GM06990 (cell line): ENCODE results near the gene CFHR3.
"Not testable (repeated sequence)": the region's sequence is repeated elsewhere in the genome, so short reads cannot be mapped to it uniquely, and the experiment has no call there.

ENCODE experiments used
- DNase-seq: peaks from one replicate; pipeline ENCODE4 v3.0.0-alpha.2; 2011; ENCODE audit not compliant: insufficient read length; ENCODE audit errors: extremely low read depth
- H3K27me3 ChIP-seq: replicated peaks from 2 replicates; pipeline ENCODE4 v1.6.0; 2011; ENCODE audit warnings: low read length; ENCODE audit not compliant: control insufficient read depth, insufficient read depth
- H3K36me3 ChIP-seq: 2 replicates; pipeline ENCODE4 v1.5.1; 2011; ENCODE audit warnings: low read length; ENCODE audit not compliant: control insufficient read depth, insufficient read depth
- H3K4me3 ChIP-seq: replicated peaks from 2 replicates; pipeline ENCODE4 v1.5.1; 2011; ENCODE audit warnings: low read depth, mild to moderate bottlenecking, control low read depth, low read length
- TF ChIP-seq, protein P1 (sequence below): IDR thresholded peaks from 2 replicates; pipeline ENCODE4 v1.5.1; 2011; ENCODE audit warnings: low read length, control low read depth, mild to moderate bottlenecking, inconsistent platforms; ENCODE audit not compliant: insufficient read depth, poor library complexity, severe bottlenecking

Gene CFHR3

DNA sequence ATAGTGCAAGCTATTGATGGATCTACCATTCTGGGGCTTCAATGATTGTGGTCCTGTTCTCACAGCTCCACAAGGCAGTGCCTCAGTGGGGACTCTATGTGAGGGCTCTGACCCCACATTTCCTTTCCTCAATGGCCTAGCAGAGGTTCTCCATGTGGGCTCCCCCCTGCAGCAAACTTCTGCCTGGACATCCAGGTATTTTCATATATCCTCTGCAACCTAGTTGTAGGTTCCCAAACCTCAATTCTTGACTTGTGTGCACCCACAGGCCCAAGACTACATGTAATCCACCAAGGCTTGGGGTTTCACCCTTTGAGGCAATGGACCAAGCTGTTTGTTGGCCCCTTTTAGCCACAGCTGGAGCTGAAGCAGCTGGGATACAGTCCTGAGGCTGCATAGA lies 35.9 kb upstream of the CFHR3 start:
- Histone ChIP-seq H3K27me3 (no peaks in the 10 kb centered on the region), H3K36me3 (no peaks in the 10 kb centered on the region), H3K4me3 (no peak overlapping the region)
- DNase-seq: no peak
- TF ChIP-seq, protein P1, sequence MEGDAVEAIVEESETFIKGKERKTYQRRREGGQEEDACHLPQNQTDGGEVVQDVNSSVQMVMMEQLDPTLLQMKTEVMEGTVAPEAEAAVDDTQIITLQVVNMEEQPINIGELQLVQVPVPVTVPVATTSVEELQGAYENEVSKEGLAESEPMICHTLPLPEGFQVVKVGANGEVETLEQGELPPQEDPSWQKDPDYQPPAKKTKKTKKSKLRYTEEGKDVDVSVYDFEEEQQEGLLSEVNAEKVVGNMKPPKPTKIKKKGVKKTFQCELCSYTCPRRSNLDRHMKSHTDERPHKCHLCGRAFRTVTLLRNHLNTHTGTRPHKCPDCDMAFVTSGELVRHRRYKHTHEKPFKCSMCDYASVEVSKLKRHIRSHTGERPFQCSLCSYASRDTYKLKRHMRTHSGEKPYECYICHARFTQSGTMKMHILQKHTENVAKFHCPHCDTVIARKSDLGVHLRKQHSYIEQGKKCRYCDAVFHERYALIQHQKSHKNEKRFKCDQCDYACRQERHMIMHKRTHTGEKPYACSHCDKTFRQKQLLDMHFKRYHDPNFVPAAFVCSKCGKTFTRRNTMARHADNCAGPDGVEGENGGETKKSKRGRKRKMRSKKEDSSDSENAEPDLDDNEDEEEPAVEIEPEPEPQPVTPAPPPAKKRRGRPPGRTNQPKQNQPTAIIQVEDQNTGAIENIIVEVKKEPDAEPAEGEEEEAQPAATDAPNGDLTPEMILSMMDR: no peak

DNA sequence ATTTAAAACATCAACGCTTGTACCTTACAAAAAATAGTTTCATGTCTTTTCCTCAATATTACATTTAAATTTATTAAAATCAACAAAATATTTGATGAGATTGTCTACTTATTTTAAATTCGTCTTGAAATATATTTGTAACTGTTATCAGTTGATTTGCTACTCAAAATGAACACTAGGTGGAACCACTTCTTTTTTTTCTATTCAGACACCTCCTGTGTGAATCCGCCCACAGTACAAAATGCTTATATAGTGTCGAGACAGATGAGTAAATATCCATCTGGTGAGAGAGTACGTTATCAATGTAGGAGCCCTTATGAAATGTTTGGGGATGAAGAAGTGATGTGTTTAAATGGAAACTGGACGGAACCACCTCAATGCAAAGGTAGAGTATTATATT lies 31.4 kb upstream of the CFHR3 start:
- not testable (repeated sequence) for DNase-seq, H3K27me3 ChIP-seq, H3K4me3 ChIP-seq, H3K36me3 ChIP-seq
- TF ChIP-seq, protein P1: peak; percentile 25

DNA sequence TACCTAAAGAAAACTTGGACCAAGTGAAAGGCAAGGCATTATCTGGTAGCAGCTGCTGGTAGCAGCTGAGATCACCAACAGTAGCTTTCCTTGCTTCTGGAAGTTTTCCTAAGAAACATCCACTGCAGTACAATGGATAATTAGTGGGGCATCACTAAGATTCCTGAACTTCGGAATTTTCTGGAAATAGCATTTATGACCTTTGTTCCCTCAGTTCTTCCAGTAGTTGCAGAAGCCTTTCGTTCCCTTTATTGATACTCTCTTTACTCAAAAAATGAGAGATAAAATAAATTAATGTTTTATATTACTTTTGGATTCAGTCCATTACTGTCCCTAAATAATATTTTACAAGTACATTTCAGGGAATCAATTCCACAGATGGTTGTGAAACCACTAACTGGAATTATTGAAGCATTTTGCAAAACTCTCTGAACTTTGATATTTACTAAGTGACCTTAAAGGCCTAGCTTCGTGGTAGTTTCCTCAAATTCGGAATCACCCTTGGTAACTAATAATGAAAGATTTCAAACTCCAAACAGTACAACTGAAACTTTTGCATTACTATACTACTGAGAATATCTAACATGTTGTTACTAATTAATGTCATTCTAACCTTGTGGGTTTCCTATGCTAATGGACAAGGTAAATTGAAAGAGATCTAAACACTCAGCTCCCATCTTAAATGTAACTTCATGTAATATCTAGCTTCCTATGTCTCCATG lies 9.5 kb upstream of the CFHR3 start:
- not testable (repeated sequence) for DNase-seq, H3K27me3 ChIP-seq, H3K36me3 ChIP-seq, H3K4me3 ChIP-seq

DNA sequence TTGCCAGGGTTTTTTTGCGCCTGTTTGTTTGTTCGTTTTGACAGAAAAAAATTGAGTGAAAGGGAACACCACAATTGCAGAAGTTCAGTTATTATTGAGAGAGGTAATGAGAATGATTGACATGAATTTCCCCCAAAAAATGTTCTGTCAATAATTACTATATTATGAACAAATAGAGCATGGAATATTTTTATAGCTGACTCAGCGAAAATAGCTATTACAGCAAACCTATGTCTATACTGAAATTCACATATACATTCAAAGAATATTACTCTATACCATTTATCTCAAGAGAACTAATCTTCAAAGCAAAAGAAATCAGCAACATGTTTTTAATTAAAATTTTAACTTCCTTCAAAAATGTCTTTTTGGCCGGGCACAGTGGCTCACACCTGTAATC lies 4.8 kb upstream of the CFHR3 start:
- H3K27me3 ChIP-seq, H3K4me3 ChIP-seq: not testable (repeated sequence)

DNA sequence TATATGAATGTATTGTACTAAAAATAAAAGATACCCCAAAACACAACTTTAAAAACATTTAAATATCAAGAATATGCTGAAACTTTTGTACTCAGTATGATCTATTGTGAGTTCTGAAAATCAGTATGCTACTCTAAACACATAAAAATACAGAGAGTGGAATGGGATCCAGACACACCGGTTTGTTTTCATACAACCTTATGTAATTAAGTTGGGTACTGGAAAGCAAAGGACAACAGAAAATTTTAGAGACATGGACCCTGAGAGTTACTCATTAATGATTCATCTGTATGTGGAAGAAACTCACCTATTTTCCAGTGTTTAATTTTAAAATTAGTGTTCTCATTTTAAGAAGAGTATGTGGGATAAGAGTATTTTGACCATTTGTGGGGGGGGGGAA lies 927 bp upstream of the CFHR3 start:
- TF ChIP-seq, protein P1: no peak
- H3K36me3 ChIP-seq: no peaks in the 10 kb centered on the region
- H3K27me3 ChIP-seq: no peaks in the 10 kb centered on the region
- no peak overlapping the region for H3K4me3 ChIP-seq
- DNase-seq: no peak

More for the DNA sequence above, 4.8 kb upstream of the CFHR3 start:
- H3K36me3 ChIP-seq, DNase-seq: not testable (repeated sequence)

DNA sequence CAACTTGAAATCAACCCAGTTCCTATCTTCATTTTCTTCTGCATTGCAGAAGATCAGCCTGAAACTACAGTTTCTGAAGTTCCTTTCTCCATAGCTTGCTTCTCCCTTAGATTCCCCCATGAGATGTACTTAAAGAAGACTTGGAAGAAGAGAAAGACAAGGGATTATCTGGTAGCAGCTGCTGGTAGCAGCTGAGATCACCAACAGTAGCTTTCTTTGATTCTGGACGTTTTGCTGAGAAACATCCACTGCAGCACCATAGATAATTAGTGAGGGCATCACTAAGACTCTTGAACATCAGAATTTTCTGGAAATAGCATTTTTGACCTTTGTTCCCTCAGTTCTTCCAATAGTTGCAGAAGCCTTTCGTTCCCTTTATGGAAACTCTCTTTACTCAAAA lies 465 bp upstream of the CFHR3 start:
- Histone ChIP-seq H3K4me3 (no peak overlapping the region), H3K27me3 (no peaks in the 10 kb centered on the region), H3K36me3 (no peaks in the 10 kb centered on the region)
- TF ChIP-seq, protein P1: no peak
- DNase-seq: no peak

DNA sequence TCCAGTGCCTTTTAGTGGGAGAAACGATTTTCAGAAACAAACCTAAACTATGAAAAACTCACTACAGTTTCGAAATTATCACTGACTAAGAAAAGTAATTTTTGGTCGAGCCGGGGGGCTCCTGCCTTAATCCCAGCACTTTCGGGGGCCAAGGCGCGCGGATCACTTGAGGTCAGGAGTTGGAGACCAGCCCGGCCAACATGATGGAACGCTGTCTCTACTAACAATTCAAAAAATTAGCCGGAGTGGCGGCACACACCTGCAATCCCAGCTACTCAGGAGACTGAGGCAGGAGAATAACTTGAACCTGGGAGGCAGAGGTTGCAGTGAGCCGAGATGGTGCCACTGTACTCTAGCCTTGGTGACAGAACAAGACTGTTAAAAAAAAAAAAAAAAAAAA lies 3.0 kb downstream of the CFHR3 start:
- TF ChIP-seq, protein P1: no peak
- H3K36me3 ChIP-seq: no peaks in the 10 kb centered on the region
- no peak overlapping the region for H3K4me3 ChIP-seq
- no peaks in the 10 kb centered on the region for H3K27me3 ChIP-seq
- DNase-seq: no peak
